ENCODE measurements around the gene HADHA. TPM values are rescaled to one million over a fixed set of nuclear protein-coding genes. Genes with fewer than 3 reads are reported as not detected.
A peak's percentile ranks its signal among the peaks of the same experiment; 100 is the strongest.

Gene HADHA
- total and polyA plus RNA-seq, 2 donors (not counting 3 experiments of a cell fraction or from before 2014, with no cell fraction given) = 79.4 to 158 TPM

GRCh38 chr2:26178246-26178645 is 66.2 kb downstream of the HADHA start:
- ChIA-PET CTCF (interaction anchor here (1.0 kb wide), 1 partner anchor 187 kb away, joined by 5 read pairs; no protein-coding TSS in a partner anchor), POLR2A (no interaction called here)
- no peaks in the 10 kb centered on the region for H4K20me1 ChIP-seq (replicated peaks; ENCODE audit: control insufficient read depth, extremely low read depth, insufficient read depth, low read length)
- FAIRE-seq (no peak), DNase-seq (ENCODE audit: low read depth, low spot score) (no peak)
- H3K9me1 ChIP-seq (replicated peaks; ENCODE audit: control insufficient read depth, extremely low read depth, insufficient read depth, low read length) = no peaks in the 10 kb centered on the region
- no peaks in the 10 kb centered on the region for H3K9me3 ChIP-seq (replicated peaks; ENCODE audit: control insufficient read depth, insufficient read depth, low read length)
- no peaks in the 10 kb centered on the region for H3K36me3 ChIP-seq (ENCODE audit: control insufficient read depth in 2 of 2, extremely low read depth in 1 of 2, insufficient read depth in 2 of 2, low read length in 2 of 2)
- H3K27ac ChIP-seq (ENCODE audit: insufficient read depth, low read depth, low read length) = no peak overlapping the region
- H3K4me2 ChIP-seq (ENCODE audit: insufficient read depth, low read length) = peak overlapping the region; percentile 67
- H3K27me3 ChIP-seq (ENCODE audit: control insufficient read depth in 2 of 2, insufficient read depth in 2 of 2, low read length in 2 of 2) = peaks cover 9 to 12% of the 10 kb centered on the region in 2 experiments
- dilution Hi-C loops (cut with MboI; ENCODE audit: extremely low pct_ligation_motif_present, low sequenced_read_pairs) (no loop called here), intact Hi-C loops (cut with micrococcal nuclease) (no loop called here)
- no peak overlapping the region for H3K4me3 ChIP-seq (replicated peaks in 1 of 3; ENCODE audit: insufficient read depth in 1 of 3, low read depth in 1 of 3, low read length in 3 of 3)
- TF ChIP-seq EZH2 (IDR thresholded peaks at IDR 0.05; ENCODE audit: borderline replicate concordance, low read depth, low read length, severe bottlenecking) = no peak
- no peak for TF ChIP-seq JUN (IDR thresholded peaks at IDR 0.05; ENCODE audit: borderline replicate concordance, insufficient read depth, insufficient read length, low read depth)
- no peak for TF ChIP-seq CTCF (IDR thresholded peaks at IDR 0.05; ENCODE audit: extremely low read depth in 1 of 2, insufficient read depth in 1 of 2, low read depth in 1 of 2, low read length in 2 of 2)
- no peak for TF ChIP-seq MAX (IDR thresholded peaks at IDR 0.05; ENCODE audit: insufficient read depth, insufficient read length)
- TF ChIP-seq POLR2A (IDR thresholded peaks at IDR 0.05; ENCODE audit: low read depth, low read length) = no peak
- no peak for TF ChIP-seq FOS (IDR thresholded peaks at IDR 0.05; ENCODE audit: borderline replicate concordance, insufficient read depth, low read length)
- no peak for TF ChIP-seq POLR2AphosphoS5 (IDR thresholded peaks at IDR 0.05; ENCODE audit: insufficient read depth, low read depth, low read length)
- TF ChIP-seq MYC (IDR thresholded peaks at IDR 0.05; ENCODE audit: low read depth, low read length) = no peak
- TF ChIP-seq GATA2 (IDR thresholded peaks at IDR 0.05; ENCODE audit: insufficient read depth, insufficient read length, low read depth, low read length) = no peak
- H2AFZ ChIP-seq (ENCODE audit: low read depth, low read length) = no peak overlapping the region
- no peaks in the 10 kb centered on the region for H3K79me2 ChIP-seq (ENCODE audit: control insufficient read depth, insufficient read depth, low read length)
- H3K9ac ChIP-seq (replicated peaks; ENCODE audit: extremely low read depth, insufficient read depth, low read length) = no peak overlapping the region
- no TSS peak for BruUV-seq (replicated peaks)
- peaks cover 7% of the 10 kb centered on the region for H3K4me1 ChIP-seq (ENCODE audit: control insufficient read depth, extremely low read depth, insufficient read depth, low read length)
